ENCODE results near the gene SKOR1.

Gene SKOR1

GRCh38 chr15:67843571-67844387 is 18.5 kb downstream of the SKOR1 start:
- no peaks in the 10 kb centered on the region for H3K36me3 ChIP-seq (ENCODE audit: control insufficient read depth, insufficient read depth, low read length)
- H3K9ac ChIP-seq (ENCODE audit: low read depth, low read length) = no peak overlapping the region
- no peaks in the 10 kb centered on the region for H3K9me3 ChIP-seq (ENCODE audit: control insufficient read depth, insufficient read depth, low read length)
- H3K27ac ChIP-seq (ENCODE audit: low read depth, low read length) = peak overlapping the region; percentile 65
- H3K4me1 ChIP-seq (ENCODE audit: control insufficient read depth, insufficient read depth, low read length) = peaks cover 43% of the 10 kb centered on the region
- H3K4me3 ChIP-seq (ENCODE audit: low read depth, low read length) = no peak overlapping the region
- H3K27me3 ChIP-seq (ENCODE audit: control insufficient read depth, insufficient read depth, low read length) = peaks cover 18% of the 10 kb centered on the region

- H3K27me3 ChIP-seq (ENCODE audit: control insufficient read depth, insufficient read depth, low read length) = peaks cover 7% of the 10 kb centered on the region; the same call in 1 of the 2 replicates
- no peak overlapping the region for H3K4me3 ChIP-seq (ENCODE audit: low read depth, low read length)
- no peaks in the 10 kb centered on the region for H3K9me3 ChIP-seq (ENCODE audit: control insufficient read depth, insufficient read depth, low read length)
- H3K4me1 ChIP-seq (ENCODE audit: control insufficient read depth, insufficient read depth, low read length) = peaks cover 40% of the 10 kb centered on the region
- H3K36me3 ChIP-seq (ENCODE audit: control insufficient read depth, insufficient read depth, low read length) = no peaks in the 10 kb centered on the region
- no peak overlapping the region for H3K27ac ChIP-seq (ENCODE audit: low read depth, low read length)
- no peak overlapping the region for H3K9ac ChIP-seq (ENCODE audit: low read depth, low read length)
Measured at GRCh38 chr15:67845974-67846373, 20.7 kb downstream of the SKOR1 start.

GRCh38 chr15:67849538-67849937 is 24.2 kb downstream of the SKOR1 start:
- no peak overlapping the region for H3K4me3 ChIP-seq (ENCODE audit: low read depth, low read length)
- H3K36me3 ChIP-seq (ENCODE audit: control insufficient read depth, insufficient read depth, low read length) = no peaks in the 10 kb centered on the region
- peaks cover 31% of the 10 kb centered on the region for H3K4me1 ChIP-seq (ENCODE audit: control insufficient read depth, insufficient read depth, low read length)
- no peaks in the 10 kb centered on the region for H3K9me3 ChIP-seq (ENCODE audit: control insufficient read depth, insufficient read depth, low read length)
- H3K27me3 ChIP-seq (ENCODE audit: control insufficient read depth, insufficient read depth, low read length) = no peaks in the 10 kb centered on the region
- no peak overlapping the region for H3K9ac ChIP-seq (ENCODE audit: low read depth, low read length)
- H3K27ac ChIP-seq (ENCODE audit: low read depth, low read length) = no peak overlapping the region

GRCh38 chr15:67850336-67850735 is 25.0 kb downstream of the SKOR1 start:
- H3K9me3 ChIP-seq (ENCODE audit: control insufficient read depth, insufficient read depth, low read length) = no peaks in the 10 kb centered on the region
- no peaks in the 10 kb centered on the region for H3K36me3 ChIP-seq (ENCODE audit: control insufficient read depth, insufficient read depth, low read length)
- H3K9ac ChIP-seq (ENCODE audit: low read depth, low read length) = no peak overlapping the region
- H3K4me1 ChIP-seq (ENCODE audit: control insufficient read depth, insufficient read depth, low read length) = peaks cover 28% of the 10 kb centered on the region
- H3K27ac ChIP-seq (ENCODE audit: low read depth, low read length) = no peak overlapping the region
- H3K4me3 ChIP-seq (ENCODE audit: low read depth, low read length) = no peak overlapping the region
- no peaks in the 10 kb centered on the region for H3K27me3 ChIP-seq (ENCODE audit: control insufficient read depth, insufficient read depth, low read length)

- no peaks in the 10 kb centered on the region for H3K36me3 ChIP-seq (ENCODE audit: control insufficient read depth, insufficient read depth, low read length)
- H3K4me3 ChIP-seq (ENCODE audit: low read depth, low read length) = no peak overlapping the region
- no peak overlapping the region for H3K27ac ChIP-seq (ENCODE audit: low read depth, low read length)
- H3K27me3 ChIP-seq (ENCODE audit: control insufficient read depth, insufficient read depth, low read length) = no peaks in the 10 kb centered on the region
- H3K4me1 ChIP-seq (ENCODE audit: control insufficient read depth, insufficient read depth, low read length) = peaks cover 28% of the 10 kb centered on the region
- no peak overlapping the region for H3K9ac ChIP-seq (ENCODE audit: low read depth, low read length)
- H3K9me3 ChIP-seq (ENCODE audit: control insufficient read depth, insufficient read depth, low read length) = no peaks in the 10 kb centered on the region
Measured at GRCh38 chr15:67850994-67851571, 25.8 kb downstream of the SKOR1 start.

GRCh38 chr15:67852418-67852817 is 27.1 kb downstream of the SKOR1 start:
- H3K9me3 ChIP-seq (ENCODE audit: control insufficient read depth, insufficient read depth, low read length) = no peaks in the 10 kb centered on the region
- no peaks in the 10 kb centered on the region for H3K36me3 ChIP-seq (ENCODE audit: control insufficient read depth, insufficient read depth, low read length)
- H3K27me3 ChIP-seq (ENCODE audit: control insufficient read depth, insufficient read depth, low read length) = no peaks in the 10 kb centered on the region
- peaks cover 28% of the 10 kb centered on the region for H3K4me1 ChIP-seq (ENCODE audit: control insufficient read depth, insufficient read depth, low read length)
- no peak overlapping the region for H3K9ac ChIP-seq (ENCODE audit: low read depth, low read length)
- H3K27ac ChIP-seq (ENCODE audit: low read depth, low read length) = no peak overlapping the region
- H3K4me3 ChIP-seq (ENCODE audit: low read depth, low read length) = no peak overlapping the region

- Histone ChIP-seq H3K9ac (ENCODE audit: low read depth, low read length) (0 out of 2 replicates have a peak overlapping the region, but pooled peaks have one; percentile 21), H3K9me3 (ENCODE audit: control insufficient read depth, insufficient read depth, low read length) (no peaks in the 10 kb centered on the region), H3K4me1 (ENCODE audit: control insufficient read depth, insufficient read depth, low read length) (peaks cover 24% of the 10 kb centered on the region), H3K27ac (ENCODE audit: low read depth, low read length) (no peak overlapping the region), H3K4me3 (ENCODE audit: low read depth, low read length) (no peak overlapping the region), H3K36me3 (ENCODE audit: control insufficient read depth, insufficient read depth, low read length) (no peaks in the 10 kb centered on the region), H3K27me3 (ENCODE audit: control insufficient read depth, insufficient read depth, low read length) (no peaks in the 10 kb centered on the region)
Measured at GRCh38 chr15:67853454-67853853, 28.1 kb downstream of the SKOR1 start.

GRCh38 chr15:67854358-67854757 is 29.0 kb downstream of the SKOR1 start:
- no peak overlapping the region for H3K9ac ChIP-seq (ENCODE audit: low read depth, low read length)
- no peak overlapping the region for H3K27ac ChIP-seq (ENCODE audit: low read depth, low read length)
- no peak overlapping the region for H3K4me3 ChIP-seq (ENCODE audit: low read depth, low read length)
- H3K4me1 ChIP-seq (ENCODE audit: control insufficient read depth, insufficient read depth, low read length) = peaks cover 22% of the 10 kb centered on the region
- H3K9me3 ChIP-seq (ENCODE audit: control insufficient read depth, insufficient read depth, low read length) = no peaks in the 10 kb centered on the region
- H3K27me3 ChIP-seq (ENCODE audit: control insufficient read depth, insufficient read depth, low read length) = no peaks in the 10 kb centered on the region
- H3K36me3 ChIP-seq (ENCODE audit: control insufficient read depth, insufficient read depth, low read length) = no peaks in the 10 kb centered on the region

- H3K4me1 ChIP-seq (ENCODE audit: control insufficient read depth, insufficient read depth, low read length) = peaks cover 18% of the 10 kb centered on the region
- H3K36me3 ChIP-seq (ENCODE audit: control insufficient read depth, insufficient read depth, low read length) = no peaks in the 10 kb centered on the region
- H3K27me3 ChIP-seq (ENCODE audit: control insufficient read depth, insufficient read depth, low read length) = no peaks in the 10 kb centered on the region
- H3K4me3 ChIP-seq (ENCODE audit: low read depth, low read length) = no peak overlapping the region
- no peak overlapping the region for H3K9ac ChIP-seq (ENCODE audit: low read depth, low read length)
- no peak overlapping the region for H3K27ac ChIP-seq (ENCODE audit: low read depth, low read length)
- H3K9me3 ChIP-seq (ENCODE audit: control insufficient read depth, insufficient read depth, low read length) = no peaks in the 10 kb centered on the region
Measured at GRCh38 chr15:67855842-67856241, 30.5 kb downstream of the SKOR1 start.

- Histone ChIP-seq H3K4me3 (ENCODE audit: low read depth, low read length) (no peak overlapping the region), H3K4me1 (ENCODE audit: control insufficient read depth, insufficient read depth, low read length) (peaks cover 15% of the 10 kb centered on the region), H3K27me3 (ENCODE audit: control insufficient read depth, insufficient read depth, low read length) (no peaks in the 10 kb centered on the region), H3K9me3 (ENCODE audit: control insufficient read depth, insufficient read depth, low read length) (no peaks in the 10 kb centered on the region), H3K36me3 (ENCODE audit: control insufficient read depth, insufficient read depth, low read length) (no peaks in the 10 kb centered on the region), H3K27ac (ENCODE audit: low read depth, low read length) (no peak overlapping the region), H3K9ac (ENCODE audit: low read depth, low read length) (no peak overlapping the region)
Measured at GRCh38 chr15:67857220-67857619, 31.9 kb downstream of the SKOR1 start.

GRCh38 chr15:67859331-67859946 is 34.1 kb downstream of the SKOR1 start:
- Histone ChIP-seq H3K27ac (ENCODE audit: low read depth, low read length) (no peak overlapping the region), H3K9ac (ENCODE audit: low read depth, low read length) (no peak overlapping the region), H3K9me3 (ENCODE audit: control insufficient read depth, insufficient read depth, low read length) (no peaks in the 10 kb centered on the region), H3K27me3 (ENCODE audit: control insufficient read depth, insufficient read depth, low read length) (peaks cover 12% of the 10 kb centered on the region), H3K36me3 (ENCODE audit: control insufficient read depth, insufficient read depth, low read length) (no peaks in the 10 kb centered on the region), H3K4me1 (ENCODE audit: control insufficient read depth, insufficient read depth, low read length) (peaks cover 8% of the 10 kb centered on the region), H3K4me3 (ENCODE audit: low read depth, low read length) (no peak overlapping the region)

Data from HUES48 (cell line).